ENCODE measurements around the gene PLD6. TPM values are rescaled to one million over a fixed set of nuclear protein-coding genes. Genes with fewer than 3 reads are reported as not detected.
"Not testable (repeated sequence)": the region's sequence is repeated elsewhere in the genome, so short reads cannot be mapped to it uniquely, and the experiment has no call there.

The PLD6 gene
- total RNA-seq, 1 experiment from 2014 or later = 1.6 TPM

- no peak for DNase-seq (ENCODE audit: low spot score)
These were observed 29.8 kb downstream of the PLD6 start for GRCh38 chr17:17176341-17176740.

DNA sequence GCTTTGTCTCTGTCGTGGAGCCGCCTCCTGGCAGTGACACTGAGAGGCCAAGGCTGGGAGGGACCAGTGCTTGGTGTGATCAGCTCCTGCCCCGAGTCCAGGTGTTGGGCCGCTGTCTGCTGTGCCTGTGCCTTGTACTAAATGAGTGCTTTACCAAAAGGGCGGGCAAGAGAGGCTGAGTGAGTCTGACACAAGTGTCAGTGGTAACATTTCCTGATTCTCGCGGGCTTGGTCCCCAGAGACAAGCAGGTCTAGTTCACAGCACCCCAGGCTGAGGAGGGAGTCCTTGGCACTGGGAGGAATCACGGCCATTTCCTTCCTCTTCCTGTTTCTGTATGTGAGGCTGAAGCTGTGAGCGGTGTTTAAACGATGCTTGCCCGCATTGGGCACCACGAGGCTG lies 30.2 kb downstream of the PLD6 start:
- DNase-seq (ENCODE audit: low spot score) = no peak

- no peak for DNase-seq (ENCODE audit: low spot score)
These were observed 30.8 kb downstream of the PLD6 start for GRCh38 chr17:17175340-17175739.

DNA sequence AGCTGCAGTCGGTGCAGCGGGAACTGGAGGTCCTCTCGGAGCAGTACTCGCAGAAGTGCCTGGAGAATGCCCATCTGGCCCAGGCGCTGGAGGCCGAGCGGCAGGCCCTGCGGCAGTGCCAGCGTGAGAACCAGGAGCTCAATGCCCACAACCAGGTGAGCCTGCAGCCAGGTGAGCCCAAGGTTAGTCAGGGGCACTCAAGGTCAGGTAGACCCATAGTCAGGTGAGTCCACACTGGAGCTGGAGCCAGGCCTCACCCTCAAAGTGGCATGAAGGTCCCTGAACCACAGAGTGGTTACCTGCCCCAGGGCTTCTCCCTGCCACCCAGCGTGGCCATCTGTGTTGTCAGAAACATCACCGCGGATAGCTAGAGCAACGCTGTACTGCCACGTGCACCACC lies 32.2 kb downstream of the PLD6 start:
- DNase-seq (ENCODE audit: low spot score) = no peak

DNA sequence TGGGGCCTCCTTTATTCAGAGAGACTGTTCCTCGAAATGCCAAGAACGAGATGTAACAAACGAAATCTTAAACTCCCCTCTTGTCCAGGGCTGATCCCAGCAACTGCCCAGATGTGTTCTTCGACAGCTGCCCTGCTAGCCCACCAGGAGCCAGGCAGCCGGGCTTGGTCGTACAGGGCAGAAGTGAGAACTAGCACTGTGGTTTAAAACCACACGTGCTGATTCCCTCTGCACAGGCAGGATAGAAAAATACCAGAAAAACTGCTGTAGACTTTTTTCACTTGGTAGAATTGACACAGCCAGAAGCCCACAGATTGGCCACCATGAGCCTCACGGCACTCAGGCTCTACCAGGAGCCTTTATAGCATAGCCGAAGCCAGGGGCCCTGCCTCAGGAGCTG lies 33.1 kb downstream of the PLD6 start:
- no peak for DNase-seq (ENCODE audit: low spot score)

GRCh38 chr17:17172001-17172939 lies 33.9 kb downstream of the PLD6 start:
- no peak for DNase-seq (ENCODE audit: low spot score)

GRCh38 chr17:17171186-17171585 lies 34.9 kb downstream of the PLD6 start:
- DNase-seq (ENCODE audit: low spot score) = no peak

DNA sequence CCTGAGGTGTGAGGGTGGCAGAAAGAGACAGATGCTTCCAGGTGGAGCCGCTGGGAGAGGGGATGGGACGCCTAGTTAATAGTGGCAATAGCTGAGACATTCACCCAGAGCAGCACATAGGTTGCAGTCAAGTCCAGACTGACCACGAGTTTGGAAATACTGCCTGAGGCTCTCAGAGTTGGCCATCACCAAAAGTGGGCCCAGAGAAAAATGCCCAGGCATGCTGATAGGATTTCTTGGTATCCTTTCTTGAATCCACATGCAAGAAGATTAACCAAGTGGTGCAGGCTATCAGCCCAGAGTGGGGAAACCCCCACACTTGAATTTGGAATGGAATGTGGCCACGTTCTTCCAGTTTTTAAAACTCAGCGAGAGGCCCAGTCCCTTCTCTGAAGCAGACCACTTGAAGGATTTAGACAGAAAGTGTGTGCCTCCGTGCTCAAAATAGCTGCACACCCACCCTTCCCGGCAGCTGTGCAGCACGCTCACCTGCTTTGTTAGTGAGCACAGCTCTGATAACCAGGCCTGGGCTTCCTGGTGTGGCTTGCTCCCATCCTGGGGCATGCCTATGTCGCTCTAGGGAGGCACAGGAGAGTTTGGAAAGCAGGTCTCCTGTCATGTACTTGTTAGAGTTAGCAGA lies 35.7 kb downstream of the PLD6 start:
- no peak for DNase-seq (ENCODE audit: low spot score)

- no peak for DNase-seq (ENCODE audit: low spot score)
These were observed 36.7 kb downstream of the PLD6 start for GRCh38 chr17:17169396-17169795.

DNA sequence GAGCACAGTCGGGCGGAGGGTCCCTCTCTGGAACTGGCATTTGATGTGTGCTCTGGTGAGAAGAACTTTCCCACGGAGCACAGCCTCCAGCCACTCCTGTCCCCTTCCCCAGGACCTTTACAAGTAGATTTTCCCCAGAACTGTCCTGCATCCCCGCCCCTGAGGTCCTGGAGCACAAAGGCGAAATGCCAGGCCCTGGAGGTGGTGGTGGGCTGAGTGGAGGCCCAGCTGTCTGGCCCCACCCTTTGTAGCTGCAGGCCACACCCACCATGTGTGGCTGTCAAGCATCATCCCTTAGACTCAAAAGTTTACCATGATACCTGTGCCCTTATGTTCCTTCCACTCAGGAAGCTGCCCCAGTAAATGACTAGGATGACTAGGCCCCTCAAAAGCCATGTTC lies 37.7 kb downstream of the PLD6 start:
- DNase-seq (ENCODE audit: low spot score) = no peak

DNA sequence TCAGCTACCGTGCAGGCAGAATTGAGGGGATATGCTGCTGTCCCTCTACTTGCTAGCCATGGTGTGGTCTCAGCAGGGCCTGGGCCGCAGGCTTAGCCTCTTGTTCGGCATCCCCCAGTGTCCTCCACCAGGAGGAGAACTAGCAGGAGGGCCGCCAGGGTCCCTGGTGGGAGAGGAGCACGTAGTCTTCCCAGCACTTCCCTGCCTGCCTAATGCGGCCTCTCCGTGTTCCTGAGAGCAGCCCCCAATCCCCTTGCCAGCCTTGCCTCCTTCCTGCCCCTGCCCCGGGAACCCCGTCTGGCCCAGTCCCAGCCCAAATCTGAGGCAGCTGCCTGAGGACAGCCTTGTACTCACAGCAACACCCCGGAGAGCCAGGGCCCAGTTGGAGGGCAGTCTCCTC lies 38.1 kb downstream of the PLD6 start:
- DNase-seq (ENCODE audit: low spot score) = no peak

- DNase-seq (ENCODE audit: low spot score) = no peak
These were observed 38.8 kb downstream of the PLD6 start for GRCh38 chr17:17167356-17167755.

DNA sequence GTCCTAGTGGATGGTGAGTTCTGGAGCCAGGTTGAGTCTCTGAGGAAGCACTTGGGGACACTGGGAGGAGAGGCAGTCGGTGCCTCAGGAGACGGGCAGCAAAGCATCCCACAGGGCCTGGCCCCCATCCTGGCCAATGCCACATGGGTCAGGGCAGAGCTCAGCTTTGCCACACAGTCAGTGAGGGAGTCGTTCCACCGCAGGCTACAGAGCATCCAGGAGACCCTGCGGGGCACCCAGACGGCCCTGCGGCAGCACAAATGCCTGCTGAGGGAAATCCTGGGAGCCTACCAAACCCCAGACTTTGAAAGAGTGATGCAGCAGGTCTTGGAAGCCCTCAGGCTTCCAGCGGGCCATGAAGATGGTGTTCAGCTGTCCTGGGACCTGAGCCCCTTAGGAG lies 39.7 kb downstream of the PLD6 start:
- no peak for DNase-seq (ENCODE audit: low spot score)

DNA sequence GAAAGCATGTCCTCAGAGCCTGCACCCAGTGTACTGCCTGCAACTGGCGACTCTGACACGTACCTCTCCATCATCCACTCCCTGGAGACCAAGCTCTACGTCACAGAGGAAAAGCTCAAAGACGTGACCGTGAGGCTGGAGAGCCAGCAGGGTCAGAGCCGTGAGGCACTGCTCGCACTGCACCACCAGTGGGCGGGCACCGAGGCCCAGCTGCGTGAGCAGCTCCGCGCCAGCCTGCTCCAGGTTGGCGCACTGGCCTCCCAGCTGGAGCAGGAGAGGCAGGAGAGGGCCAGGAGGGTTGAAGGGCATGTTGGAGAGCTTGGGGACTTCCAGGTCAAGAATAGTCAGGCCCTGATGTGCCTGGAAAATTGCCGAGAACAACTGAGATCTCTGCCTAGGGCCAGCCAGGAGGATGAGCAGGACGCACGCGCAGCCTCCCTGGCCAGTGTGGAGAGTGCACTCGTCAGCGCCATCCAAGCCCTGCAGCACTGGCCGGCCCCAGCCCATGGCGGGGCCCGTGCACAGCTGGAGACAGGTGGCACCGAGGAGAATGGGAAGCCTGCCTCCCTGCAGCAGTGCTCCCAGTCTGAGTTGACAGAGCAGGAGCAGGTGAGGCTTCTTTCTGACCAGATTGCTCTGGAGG lies 40.3 kb downstream of the PLD6 start:
- no peak for DNase-seq (ENCODE audit: low spot score)

DNA sequence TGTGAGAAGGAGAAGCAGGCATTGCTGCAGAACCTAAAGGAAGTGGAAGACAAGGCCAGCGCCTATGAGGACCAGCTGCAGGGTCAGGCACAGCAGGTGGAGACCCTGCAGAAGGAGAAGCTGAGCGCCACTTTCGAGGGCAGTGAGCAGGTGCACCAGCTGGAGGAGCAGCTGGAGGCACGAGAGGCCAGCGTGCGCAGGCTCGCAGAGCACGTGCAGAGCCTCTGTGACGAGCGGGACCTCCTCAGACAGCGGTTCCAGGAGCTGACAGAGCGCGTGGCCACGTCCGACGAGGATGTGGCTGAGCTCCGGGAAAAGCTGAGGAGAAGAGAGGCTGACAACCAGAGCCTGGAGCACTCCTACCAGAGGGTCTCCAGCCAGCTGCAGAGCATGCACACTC lies 41.5 kb downstream of the PLD6 start:
- DNase-seq (ENCODE audit: low spot score) = no peak

- DNase-seq (ENCODE audit: low spot score) = no peak
These were observed 42.0 kb downstream of the PLD6 start for GRCh38 chr17:17164156-17164555.

DNA sequence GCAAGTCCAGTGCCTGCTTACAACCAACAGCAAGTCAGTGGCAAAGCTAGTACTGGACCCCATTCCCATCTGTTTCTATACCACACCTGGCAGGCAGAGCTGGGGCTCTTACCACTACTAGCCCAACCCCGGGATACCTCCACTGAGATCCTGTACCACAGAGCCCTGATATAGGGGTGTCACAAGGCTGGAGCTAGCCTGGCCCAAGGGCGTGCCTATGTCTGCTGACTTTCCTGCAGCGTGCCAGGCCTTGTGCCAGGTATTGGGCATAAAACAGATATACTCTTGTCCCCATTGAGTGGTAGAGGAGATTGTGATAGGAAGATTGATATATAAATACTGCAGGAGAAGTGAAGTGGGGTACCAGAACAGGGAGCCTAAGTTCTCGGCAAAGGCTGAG lies 44.4 kb downstream of the PLD6 start:
- no peak for DNase-seq (ENCODE audit: low spot score)

DNA sequence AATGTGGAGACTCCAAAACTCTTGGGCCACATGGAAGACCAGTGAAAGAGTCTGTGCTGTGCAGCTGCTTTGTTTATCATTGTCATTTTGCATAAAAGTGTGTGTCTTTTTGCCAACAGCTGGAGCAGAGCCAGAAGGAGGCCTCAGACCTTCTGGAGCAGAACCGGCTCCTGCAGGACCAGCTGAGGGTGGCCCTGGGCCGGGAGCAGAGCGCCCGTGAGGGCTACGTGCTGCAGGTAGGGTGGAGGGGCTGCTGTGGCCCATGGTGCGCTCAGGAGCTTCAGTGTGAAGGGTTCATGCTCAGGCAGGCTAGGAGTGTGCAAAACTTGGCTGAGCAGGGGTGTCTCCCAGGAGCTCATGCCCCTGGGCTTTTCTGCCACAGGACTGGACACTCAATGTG lies 45.0 kb downstream of the PLD6 start:
- DNase-seq (ENCODE audit: low spot score) = no peak

GRCh38 chr17:17159571-17159970 lies 46.6 kb downstream of the PLD6 start:
- DNase-seq (ENCODE audit: low spot score) = no peak

DNA sequence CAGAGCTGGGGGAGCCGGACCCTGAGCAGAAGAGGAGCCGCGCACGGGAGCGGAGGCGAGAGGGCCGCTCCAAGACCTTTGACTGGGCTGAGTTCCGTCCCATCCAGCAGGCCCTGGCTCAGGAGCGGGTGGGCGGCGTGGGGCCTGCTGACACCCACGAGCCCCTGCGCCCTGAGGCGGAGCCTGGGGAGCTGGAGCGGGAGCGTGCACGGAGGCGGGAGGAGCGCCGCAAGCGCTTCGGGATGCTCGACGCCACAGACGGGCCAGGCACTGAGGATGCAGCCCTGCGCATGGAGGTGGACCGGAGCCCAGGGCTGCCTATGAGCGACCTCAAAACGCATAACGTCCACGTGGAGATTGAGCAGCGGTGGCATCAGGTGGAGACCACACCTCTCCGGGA lies 47.6 kb downstream of the PLD6 start:
- not testable (repeated sequence) for DNase-seq (ENCODE audit: low spot score)

DNA sequence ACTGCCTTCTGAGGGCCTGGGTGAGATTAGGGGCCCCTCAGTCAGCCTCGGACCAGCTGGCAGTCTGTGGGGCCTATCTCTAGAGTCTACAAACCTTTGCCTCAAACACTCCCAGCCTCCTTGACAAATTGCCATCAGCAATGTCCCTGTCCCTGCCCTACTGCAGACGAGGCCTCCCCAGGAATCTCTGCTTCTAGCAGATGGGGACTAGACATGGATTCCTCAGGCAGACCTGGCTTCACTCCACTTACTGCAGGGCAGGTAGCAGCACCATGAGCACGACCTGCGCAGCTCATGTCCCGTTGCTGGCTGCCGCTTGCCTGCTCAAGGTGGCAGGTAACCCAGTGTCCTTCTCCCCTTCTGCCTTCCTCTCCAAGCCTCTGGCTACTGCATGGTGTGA lies 49.1 kb downstream of the PLD6 start:
- DNase-seq (ENCODE audit: low spot score) = no peak

GRCh38 chr17:17156511-17156910 lies 49.6 kb downstream of the PLD6 start:
- no peak for DNase-seq (ENCODE audit: low spot score)

DNA sequence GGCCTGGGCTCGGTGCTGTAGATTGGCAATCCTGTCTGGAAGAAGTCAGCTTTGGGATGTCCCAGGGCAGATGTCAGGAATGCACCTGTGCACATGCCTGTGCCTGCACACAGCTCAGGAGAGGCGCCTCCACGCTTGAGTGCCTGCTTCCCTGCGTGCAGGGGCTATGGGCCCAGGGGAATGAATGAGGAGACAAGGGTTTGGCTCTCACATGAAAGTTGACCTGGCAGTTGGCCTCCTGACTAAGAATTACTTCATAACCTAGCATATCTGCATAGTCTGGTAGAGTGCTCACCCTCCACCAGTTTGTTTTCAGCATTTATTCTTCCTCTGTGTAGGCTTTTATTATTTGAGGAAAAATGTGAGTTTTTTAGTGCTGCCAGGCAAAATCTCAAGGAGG lies 50.0 kb downstream of the PLD6 start:
- no peak for DNase-seq (ENCODE audit: low spot score)

Measured in H4 (cell line).